HFF-Myc (cell line): ENCODE data around the gene TBCEL.

Experiments
- DNase-seq: peaks from one replicate; pipeline ENCODE4 v3.0.0-alpha.2; 2011; ENCODE audit warnings: low read depth; ENCODE audit errors: extremely low read depth
- H3K4me3 ChIP-seq: replicated peaks from 2 replicates; pipeline ENCODE4 v1.5.1; 2011; ENCODE audit warnings: low read depth, mild to moderate bottlenecking, control low read depth, low read length
- CTCF ChIP-seq: IDR thresholded peaks from 2 replicates; pipeline ENCODE4 v1.5.1; 2012; ENCODE audit warnings: mild to moderate bottlenecking, low read depth, low read length, control low read depth; ENCODE audit errors: missing control alignments

TBCEL gene

GRCh38 chr11:121140369-121140768 is 116.5 kb downstream of the TBCEL start:
- no peak for TF ChIP-seq CTCF
- no peak overlapping the region for H3K4me3 ChIP-seq
- no peak for DNase-seq
